ENCODE data around the gene ALG11. TPM values are rescaled to one million over a fixed set of nuclear protein-coding genes. Genes with fewer than 3 reads are reported as not detected.
"Not testable (repeated sequence)": the region's sequence is repeated elsewhere in the genome, so short reads cannot be mapped to it uniquely, and the experiment has no call there.

The ALG11 gene
- polyA plus RNA-seq, 1 experiment = 19.6 TPM

DNA sequence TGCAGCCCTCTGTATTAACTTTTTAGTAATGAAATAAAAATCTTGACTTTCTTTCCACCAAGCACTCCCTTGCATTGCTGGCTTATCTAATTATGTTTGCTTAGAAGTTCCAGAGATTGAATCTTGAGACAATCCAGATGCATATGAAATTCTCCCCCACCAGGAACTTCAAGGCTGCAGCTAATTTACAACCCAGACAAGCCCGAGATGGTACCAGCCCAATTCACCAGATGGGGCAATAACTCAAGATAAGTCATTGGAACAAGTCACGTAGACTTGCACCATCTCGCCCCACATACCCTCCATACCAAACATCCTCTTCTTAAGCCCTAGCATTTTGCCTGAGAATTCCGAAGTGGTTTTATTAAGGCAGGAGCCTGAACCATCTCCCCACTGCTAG, 41.3 kb downstream of the ALG11 start:
- Histone ChIP-seq H3K4me3 (ENCODE audit: low read depth, low read length) (no peak overlapping the region), H3K27ac (ENCODE audit: low read depth, low read length) (no peak overlapping the region), H3K27me3 (ENCODE audit: control insufficient read depth, insufficient read depth, low read length) (no peaks in the 10 kb centered on the region), H3K9me3 (ENCODE audit: control insufficient read depth, insufficient read depth, low read length) (no peaks in the 10 kb centered on the region)
- POLR2A ChIA-PET = no interaction called here
- CTCF ChIA-PET = no interaction called here
- no peak for DNase-seq (ENCODE audit: low read depth, low spot score)
- TF ChIP-seq, protein P1, sequence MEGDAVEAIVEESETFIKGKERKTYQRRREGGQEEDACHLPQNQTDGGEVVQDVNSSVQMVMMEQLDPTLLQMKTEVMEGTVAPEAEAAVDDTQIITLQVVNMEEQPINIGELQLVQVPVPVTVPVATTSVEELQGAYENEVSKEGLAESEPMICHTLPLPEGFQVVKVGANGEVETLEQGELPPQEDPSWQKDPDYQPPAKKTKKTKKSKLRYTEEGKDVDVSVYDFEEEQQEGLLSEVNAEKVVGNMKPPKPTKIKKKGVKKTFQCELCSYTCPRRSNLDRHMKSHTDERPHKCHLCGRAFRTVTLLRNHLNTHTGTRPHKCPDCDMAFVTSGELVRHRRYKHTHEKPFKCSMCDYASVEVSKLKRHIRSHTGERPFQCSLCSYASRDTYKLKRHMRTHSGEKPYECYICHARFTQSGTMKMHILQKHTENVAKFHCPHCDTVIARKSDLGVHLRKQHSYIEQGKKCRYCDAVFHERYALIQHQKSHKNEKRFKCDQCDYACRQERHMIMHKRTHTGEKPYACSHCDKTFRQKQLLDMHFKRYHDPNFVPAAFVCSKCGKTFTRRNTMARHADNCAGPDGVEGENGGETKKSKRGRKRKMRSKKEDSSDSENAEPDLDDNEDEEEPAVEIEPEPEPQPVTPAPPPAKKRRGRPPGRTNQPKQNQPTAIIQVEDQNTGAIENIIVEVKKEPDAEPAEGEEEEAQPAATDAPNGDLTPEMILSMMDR (IDR thresholded peaks at IDR 0.05; ENCODE audit: low read depth, low read length) = no peak

DNA sequence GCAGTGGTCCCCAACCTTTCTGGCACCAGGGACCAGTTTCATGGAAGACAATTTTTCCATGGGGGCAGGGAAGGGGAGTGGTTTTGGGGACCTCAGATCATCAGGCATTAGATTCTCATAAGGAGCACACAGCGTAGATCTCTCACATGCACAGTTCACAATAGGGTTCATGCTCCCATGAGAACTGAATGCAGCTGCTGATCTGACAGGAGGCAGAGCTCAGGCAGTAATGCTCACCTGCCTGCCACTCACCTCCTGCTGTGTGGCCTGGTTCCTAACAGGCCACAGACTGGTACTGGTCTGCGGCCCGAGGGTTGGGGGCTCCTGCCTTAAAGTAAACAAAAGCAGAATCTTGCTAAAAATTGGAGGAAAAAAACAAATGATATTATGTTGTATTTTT, 48.9 kb downstream of the ALG11 start:
- H3K27ac ChIP-seq (ENCODE audit: low read depth, low read length); H3K9me3 ChIP-seq (ENCODE audit: control insufficient read depth, insufficient read depth, low read length); H3K27me3 ChIP-seq (ENCODE audit: control insufficient read depth, insufficient read depth, low read length); DNase-seq (ENCODE audit: low read depth, low spot score); H3K4me3 ChIP-seq (ENCODE audit: low read depth, low read length); POLR2A ChIA-PET; CTCF ChIA-PET: not testable (repeated sequence)

DNA sequence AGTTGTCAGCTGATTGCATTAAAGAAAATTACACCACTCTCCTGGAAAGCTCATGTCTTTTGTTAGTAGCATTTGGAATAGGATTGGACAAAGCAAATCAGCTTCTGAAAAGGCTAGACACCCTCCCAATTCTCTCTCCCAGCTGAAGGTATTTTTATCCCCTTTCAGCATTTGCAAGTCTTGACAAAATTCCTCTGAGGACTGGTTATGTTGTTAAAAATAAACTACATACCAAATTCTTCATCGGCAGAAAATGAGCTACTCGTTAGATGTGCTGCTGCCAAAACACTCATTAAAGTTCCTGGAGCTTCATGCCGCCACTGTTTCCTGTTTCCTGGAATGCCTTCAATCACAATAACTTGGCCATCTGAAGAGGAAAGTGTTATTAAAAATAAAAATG, 49.4 kb downstream of the ALG11 start:
- TF ChIP-seq, protein P1 (IDR thresholded peaks at IDR 0.05; ENCODE audit: low read depth, low read length) = no peak
- H3K27me3 ChIP-seq (ENCODE audit: control insufficient read depth, insufficient read depth, low read length) = no peaks in the 10 kb centered on the region
- no peak for DNase-seq (ENCODE audit: low read depth, low spot score)
- H3K4me3 ChIP-seq (ENCODE audit: low read depth, low read length) = no peak overlapping the region
- no peak overlapping the region for H3K27ac ChIP-seq (ENCODE audit: low read depth, low read length)
- POLR2A ChIA-PET = no interaction called here
- CTCF ChIA-PET = no interaction called here
- peaks cover 7% of the 10 kb centered on the region for H3K9me3 ChIP-seq (ENCODE audit: control insufficient read depth, insufficient read depth, low read length)

DNA sequence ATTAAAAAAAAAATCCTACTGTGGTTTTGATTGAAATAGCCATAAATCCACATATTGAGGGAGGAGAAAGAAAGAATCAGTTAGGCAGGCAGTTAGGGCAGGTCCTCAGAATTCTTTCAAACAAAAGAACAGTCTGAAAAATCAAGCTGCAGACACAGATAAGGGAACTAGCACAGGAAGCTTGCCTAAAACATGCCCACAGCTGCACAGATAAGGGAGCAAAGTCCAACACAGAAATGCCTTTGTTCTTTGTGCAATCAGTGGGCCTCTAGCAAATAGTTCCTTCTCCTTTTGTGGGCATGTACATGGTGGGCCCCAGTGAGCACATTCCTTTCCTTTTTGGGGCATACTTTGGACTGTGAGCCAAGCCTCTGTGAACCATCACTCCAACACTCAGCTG, 55.0 kb downstream of the ALG11 start:
- ChIA-PET CTCF (interaction anchor here (0.7 to 1.6 kb wide), 2 partner anchors 21 to 60 kb away, joined by 3 to 5 read pairs; no protein-coding TSS in a partner anchor), POLR2A (no interaction called here)
- H3K4me3 ChIP-seq (ENCODE audit: low read depth, low read length) = no peak overlapping the region
- H3K27ac ChIP-seq (ENCODE audit: low read depth, low read length) = no peak overlapping the region
- H3K9me3 ChIP-seq (ENCODE audit: control insufficient read depth, insufficient read depth, low read length) = peaks cover 22% of the 10 kb centered on the region
- no peak for DNase-seq (ENCODE audit: low read depth, low spot score)
- TF ChIP-seq, protein P1 (IDR thresholded peaks at IDR 0.05; ENCODE audit: low read depth, low read length) = no peak
- no peaks in the 10 kb centered on the region for H3K27me3 ChIP-seq (ENCODE audit: control insufficient read depth, insufficient read depth, low read length)

DNA sequence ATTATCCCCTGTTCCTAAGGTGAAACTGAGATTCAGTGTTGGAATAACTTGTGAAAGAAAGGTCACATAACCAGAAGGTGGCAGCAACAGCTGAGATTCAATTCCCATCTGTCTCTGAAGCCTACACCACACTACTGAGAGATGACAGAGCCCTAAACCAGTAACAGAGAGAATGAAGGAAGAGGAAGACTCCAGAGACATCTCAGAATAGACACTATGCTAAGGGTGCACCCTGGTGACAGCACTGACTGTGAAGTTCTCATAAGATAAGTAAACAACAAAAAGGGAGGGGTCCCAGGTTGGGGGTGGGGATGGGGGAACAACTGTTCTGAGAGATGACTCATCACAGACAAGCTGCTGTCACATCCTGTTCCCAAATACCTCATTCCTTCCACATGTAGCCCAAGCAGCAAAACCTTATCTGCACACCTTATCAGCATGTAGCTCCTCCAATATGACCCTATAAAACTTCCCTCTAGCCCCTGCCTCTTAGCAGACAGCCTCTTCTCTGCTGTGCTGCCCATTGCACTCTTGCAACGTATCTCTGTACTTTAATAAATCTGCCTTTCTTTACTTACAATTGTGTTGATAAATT, 58.8 kb downstream of the ALG11 start:
- H3K4me3 ChIP-seq (ENCODE audit: low read depth, low read length) = no peak overlapping the region
- H3K27me3 ChIP-seq (ENCODE audit: control insufficient read depth, insufficient read depth, low read length) = no peaks in the 10 kb centered on the region
- ChIA-PET CTCF (interaction anchor here (0.6 to 1.4 kb wide), 3 partner anchors 56 to 131 kb away, joined by 3 to 7 read pairs (median 3); no protein-coding TSS in a partner anchor), POLR2A (no interaction called here)
- DNase-seq (ENCODE audit: low read depth, low spot score) = no peak
- TF ChIP-seq, protein P1 (IDR thresholded peaks at IDR 0.05; ENCODE audit: low read depth, low read length) = no peak
- no peak overlapping the region for H3K27ac ChIP-seq (ENCODE audit: low read depth, low read length)
- H3K9me3 ChIP-seq (ENCODE audit: control insufficient read depth, insufficient read depth, low read length) = peaks cover 19% of the 10 kb centered on the region

Other genes with a start within 250 kb of the ALG11 start
- 3.7 and 4.6 TPM in 2 replicates for gene DHRS12, start 208.2 kb upstream of the ALG11 start, polyA plus RNA-seq (2011; rRNA removed)
- gene TMEM272, start 167.2 kb upstream of the ALG11 start, polyA plus RNA-seq (2011; rRNA removed) = not detected in 2 replicates
- gene CCDC70, start 150.4 kb upstream of the ALG11 start, polyA plus RNA-seq (2011; rRNA removed) = not detected in 2 replicates
- 1.6 and 1.8 TPM in 2 replicates for gene ATP7B, start 948 bp upstream of the ALG11 start, polyA plus RNA-seq (2011; rRNA removed)
- gene UTP14C, start 12.3 kb downstream of the ALG11 start, polyA plus RNA-seq (2011; rRNA removed) = 13.2 and 18.0 TPM in 2 replicates
- gene NEK5, start 116.7 kb downstream of the ALG11 start, polyA plus RNA-seq (2011; rRNA removed) = 0.04 TPM in 2 replicates
- 14.2 and 16.0 TPM in 2 replicates for gene NEK3, start 147.2 kb downstream of the ALG11 start, polyA plus RNA-seq (2011; rRNA removed)